SK-N-SH (cell line): ENCODE measurements around the gene MEGF8. TPM values are rescaled to one million over a fixed set of nuclear protein-coding genes. Genes with fewer than 3 reads are reported as not detected.

ENCODE experiments used
- CTCF ChIA-PET: fragments of 300-600, 350-600 bp; formaldehyde crosslinking; extraction: SDS; loops from one replicate; lab custom pipeline; 2021; lab: Yijun Ruan, JAX
- POLR2A ChIA-PET: fragments of 350-600 bp; sonication (Branson Sonifier 250); formaldehyde crosslinking; extraction: SDS; loops from one replicate; lab custom pipeline; 2020; ENCODE audit warnings: antibody characterized with exemption, inconsistent platforms; lab: Yijun Ruan, JAX
- DNase-seq: peaks from one replicate; pipeline ENCODE4 v3.0.0; 2012
- H2AFZ ChIP-seq: fragments of 200-600 bp; sonication (generic); 2 replicates; pipeline ENCODE4 v1.8.1; 2016; ENCODE audit warnings: antibody characterized with exemption, mild to moderate bottlenecking, low read depth
- H3F3A ChIP-seq: fragments of 200-600 bp; sonication (generic); replicated peaks from 2 replicates; pipeline ENCODE3; 2016; ENCODE audit warnings: antibody characterized with exemption, mild to moderate bottlenecking; ENCODE audit not compliant: insufficient read depth
- H3K27ac ChIP-seq, 2 experiments: fragments of 200-500 bp in 1 of 2; fragments of 200-600 bp in 1 of 2; sonication (Bioruptor generic) in 1 of 2; sonication (generic), shearing (Covaris generic) in 1 of 2; 2 replicates each; pipeline versions ENCODE4 v1.5.1 to v1.6.1; 2014 to 2016; ENCODE audit warnings: low read depth in 2 of 2, inconsistent platforms in 1 of 2, low read length in 1 of 2, mild to moderate bottlenecking in 1 of 2, mixed read lengths in 1 of 2
- H3K27me3 ChIP-seq: fragments of 200-600 bp; sonication (generic), shearing (Covaris generic); 2 replicates; pipeline ENCODE4 v1.6.1; 2016; ENCODE audit warnings: mixed run types; ENCODE audit not compliant: insufficient read depth
- H3K36me3 ChIP-seq, 2 experiments: fragments of 200-500 bp in 1 of 2; fragments of 200-600 bp in 1 of 2; sonication (Bioruptor generic) in 1 of 2; sonication (generic) in 1 of 2; replicated peaks in 1 of 2; 2 replicates each; pipeline versions ENCODE3 to v1.5.1; 2014 to 2016; ENCODE audit warnings: low read length in 1 of 2, mild to moderate bottlenecking in 1 of 2; ENCODE audit not compliant: insufficient read depth in 2 of 2, control insufficient read depth in 1 of 2
- H3K4me1 ChIP-seq, 2 experiments: fragments of 200-500 bp in 1 of 2; fragments of 200-600 bp in 1 of 2; sonication (Bioruptor generic) in 1 of 2; sonication (generic), shearing (Covaris generic) in 1 of 2; 2 replicates each; pipeline versions ENCODE4 v1.5.1 to v1.6.1; 2014 to 2016; ENCODE audit warnings: low read depth in 1 of 2, low read length in 1 of 2, mixed run types in 1 of 2; ENCODE audit not compliant: insufficient read depth in 2 of 2, control insufficient read depth in 1 of 2
- H3K4me2 ChIP-seq: fragments of 200-600 bp; sonication (generic), shearing (Covaris generic); 2 replicates; pipeline ENCODE4 v1.6.1; 2017; ENCODE audit warnings: mixed run types
- H3K4me3 ChIP-seq, 2 experiments: fragments of 200-500 bp in 1 of 2; fragments of 200-600 bp in 1 of 2; sonication (Bioruptor generic) in 1 of 2; sonication (generic), shearing (Covaris generic) in 1 of 2; 2 replicates each; pipeline versions ENCODE4 v1.5.1 to v1.8.1; 2014 to 2016; ENCODE audit warnings: low read depth in 2 of 2, inconsistent platforms in 1 of 2, low read length in 1 of 2, mild to moderate bottlenecking in 1 of 2, mixed read lengths in 1 of 2, moderate library complexity in 1 of 2
- H3K79me2 ChIP-seq: fragments of 200-600 bp; sonication (generic); 2 replicates; pipeline ENCODE4 v1.8.1; 2017; ENCODE audit warnings: mild to moderate bottlenecking; ENCODE audit not compliant: insufficient read depth
- H3K9ac ChIP-seq: fragments of 200-600 bp; sonication (generic); 2 replicates; pipeline ENCODE4 v1.6.1; 2017; ENCODE audit warnings: mixed run types
- H3K9me2 ChIP-seq: fragments of 200-600 bp; sonication (generic); 2 replicates; pipeline ENCODE4 v1.6.1; 2017; ENCODE audit warnings: mixed run types
- H3K9me3 ChIP-seq: fragments of 200-600 bp; sonication (generic); 2 replicates; pipeline ENCODE4 v1.6.1; 2017; ENCODE audit warnings: mixed run types, mild to moderate bottlenecking, moderate library complexity
- H4K20me1 ChIP-seq: fragments of 200-600 bp; sonication (generic); 2 replicates; pipeline ENCODE4 v1.6.1; 2017; ENCODE audit warnings: mild to moderate bottlenecking, mixed run types; ENCODE audit not compliant: insufficient read depth
- ELF1 ChIP-seq: IDR thresholded peaks from 2 replicates; pipeline ENCODE4 v1.4.0; 2012
- EP300 ChIP-seq, 2 experiments: IDR thresholded peaks; 2 replicates each; pipeline versions ENCODE4 v1.4.0 to v1.6.1; 2012; ENCODE audit warnings: borderline replicate concordance in 1 of 2, low read depth in 1 of 2, low read length in 1 of 2
- FOXJ3 ChIP-seq: sonication (generic); formaldehyde crosslinking; IDR thresholded peaks from 2 replicates; pipeline ENCODE4 v1.5.1; 2020; ENCODE audit warnings: mild to moderate bottlenecking, missing genetic modification reagents
- FOXM1 ChIP-seq: IDR thresholded peaks from 2 replicates; pipeline ENCODE4 v1.4.0; 2012; ENCODE audit warnings: low read depth, mild to moderate bottlenecking
- JUND ChIP-seq: IDR thresholded peaks from 2 replicates; pipeline ENCODE4 v1.4.0; 2012
- MEF2A ChIP-seq: IDR thresholded peaks from 2 replicates; pipeline ENCODE4 v1.4.0; 2012; ENCODE audit warnings: low read depth, borderline replicate concordance
- RCOR1 ChIP-seq: fragments of 150-350 bp; IDR thresholded peaks from 2 replicates; pipeline ENCODE4 v1.6.1; 2017; ENCODE audit warnings: antibody characterized with exemption, low read length
- SIN3A ChIP-seq: IDR thresholded peaks from 2 replicates; pipeline ENCODE4 v1.6.1; 2012; ENCODE audit warnings: low read depth, mild to moderate bottlenecking, low read length, moderate library complexity, borderline replicate concordance
- SMC3 ChIP-seq: IDR thresholded peaks from 2 replicates; pipeline ENCODE4 v1.6.1; 2012; ENCODE audit warnings: low read depth, low read length, improper control_type of control experiment
- YY1 ChIP-seq: IDR thresholded peaks from 2 replicates; pipeline ENCODE4 v1.4.0; 2012; ENCODE audit warnings: low read depth, mild to moderate bottlenecking
- WGBS: methylation state at CpG from one replicate; pipeline ENCODE4 v1.1.6; 2017; ENCODE audit warnings: low lambda C conversion rate; 5-methylcytosine and 5-hydroxymethylcytosine counted together
- polyA plus RNA-seq, 3 experiments: library from polyadenylated mRNA; depleted of rRNA; stranded (reverse); fragments of >200 nt; gene quantifications; 2 replicates each; pipeline ENCODE4 v1.2.3, GENCODE V29; 2012
- TF ChIP-seq, protein P1 (sequence below): IDR thresholded peaks from 2 replicates; pipeline ENCODE4 v1.4.0; 2012; ENCODE audit warnings: low read depth, borderline replicate concordance
- TF ChIP-seq, protein P2 (sequence below): IDR thresholded peaks from 2 replicates; pipeline ENCODE4 v1.6.1; 2012; ENCODE audit warnings: mild to moderate bottlenecking, low read depth, low read length, moderate library complexity
- TF ChIP-seq, protein P3 (sequence below): IDR thresholded peaks from 2 replicates; pipeline ENCODE4; 2012
- TF ChIP-seq, protein P4 (sequence below): IDR thresholded peaks from 2 replicates; pipeline ENCODE4 v1.4.0; 2012; ENCODE audit warnings: low read depth, borderline replicate concordance
- TF ChIP-seq, protein P5 (sequence below): fragments of 150-350 bp; IDR thresholded peaks from 2 replicates; pipeline ENCODE4 v1.6.1; 2016; ENCODE audit warnings: mild to moderate bottlenecking, low read depth, low read length
- TF ChIP-seq, protein P6 (sequence below): fragments of 150-350 bp; IDR thresholded peaks from 2 replicates; pipeline ENCODE4 v1.6.1; 2017; ENCODE audit warnings: antibody characterized with exemption, low read length, low read depth, borderline replicate concordance

The MEGF8 gene
- polyA plus RNA-seq, 1 of the 3 experiments (the other 2 are of a cell fraction), result 19.1 TPM

DNA sequence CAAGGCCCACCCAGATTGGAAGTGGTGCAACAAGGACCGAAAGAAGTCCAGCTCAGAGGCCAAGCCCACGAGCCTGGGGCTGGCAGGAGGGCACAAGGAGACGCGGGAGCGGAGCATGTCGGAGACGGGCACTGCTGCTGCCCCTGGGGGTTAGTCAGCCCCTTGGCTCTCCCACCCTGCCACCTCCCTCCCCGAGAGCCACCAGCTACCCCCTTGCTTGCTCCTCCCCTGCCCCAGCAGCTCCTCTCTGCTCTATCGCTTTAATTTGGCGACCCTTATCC lies 37.7 kb upstream of the MEGF8 start:
- H3K4me3 ChIP-seq, result no peak overlapping the region
- H3K9ac ChIP-seq, result no peak overlapping the region
- no peak overlapping the region for H2AFZ ChIP-seq
- peaks cover 30 to 61% of the 10 kb centered on the region in 2 experiments for H3K36me3 ChIP-seq
- no peaks in the 10 kb centered on the region for H3K9me3 ChIP-seq
- no peak overlapping the region for H3K4me2 ChIP-seq
- H3K79me2 ChIP-seq, result peaks cover 44% of the 10 kb centered on the region
- H3K9me2 ChIP-seq, result no peaks in the 10 kb centered on the region
- WGBS, result 94% methylated on average over 10 of the region's 10 CpGs
- ChIA-PET POLR2A (interaction anchor here (1.5 kb wide), 1 partner anchor 41 kb away, joined by 4 read pairs; no protein-coding TSS in a partner anchor), CTCF (interaction anchor here (0.9 to 2.7 kb wide), 5 partner anchors 8 to 43 kb away, joined by 3 to 11 read pairs (median 4); partner anchors contain the start of genes PAFAH1B3 and PRR19)
- H3K4me1 ChIP-seq, result peaks cover 18 to 31% of the 10 kb centered on the region in 2 experiments
- no peak overlapping the region for H3K27ac ChIP-seq
- no peak for DNase-seq
- H3F3A ChIP-seq, result peaks cover 6% of the 10 kb centered on the region
- H3K27me3 ChIP-seq, result no peaks in the 10 kb centered on the region
- H4K20me1 ChIP-seq, result peaks cover 24% of the 10 kb centered on the region
- no peak for TF ChIP-seq YY1
- no peak for TF ChIP-seq SIN3A
- TF ChIP-seq SMC3, result no peak
- TF ChIP-seq, protein P1, sequence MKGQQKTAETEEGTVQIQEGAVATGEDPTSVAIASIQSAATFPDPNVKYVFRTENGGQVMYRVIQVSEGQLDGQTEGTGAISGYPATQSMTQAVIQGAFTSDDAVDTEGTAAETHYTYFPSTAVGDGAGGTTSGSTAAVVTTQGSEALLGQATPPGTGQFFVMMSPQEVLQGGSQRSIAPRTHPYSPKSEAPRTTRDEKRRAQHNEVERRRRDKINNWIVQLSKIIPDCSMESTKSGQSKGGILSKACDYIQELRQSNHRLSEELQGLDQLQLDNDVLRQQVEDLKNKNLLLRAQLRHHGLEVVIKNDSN, result no peak
- no peak for TF ChIP-seq ELF1
- TF ChIP-seq JUND, result no peak
- TF ChIP-seq, protein P2, sequence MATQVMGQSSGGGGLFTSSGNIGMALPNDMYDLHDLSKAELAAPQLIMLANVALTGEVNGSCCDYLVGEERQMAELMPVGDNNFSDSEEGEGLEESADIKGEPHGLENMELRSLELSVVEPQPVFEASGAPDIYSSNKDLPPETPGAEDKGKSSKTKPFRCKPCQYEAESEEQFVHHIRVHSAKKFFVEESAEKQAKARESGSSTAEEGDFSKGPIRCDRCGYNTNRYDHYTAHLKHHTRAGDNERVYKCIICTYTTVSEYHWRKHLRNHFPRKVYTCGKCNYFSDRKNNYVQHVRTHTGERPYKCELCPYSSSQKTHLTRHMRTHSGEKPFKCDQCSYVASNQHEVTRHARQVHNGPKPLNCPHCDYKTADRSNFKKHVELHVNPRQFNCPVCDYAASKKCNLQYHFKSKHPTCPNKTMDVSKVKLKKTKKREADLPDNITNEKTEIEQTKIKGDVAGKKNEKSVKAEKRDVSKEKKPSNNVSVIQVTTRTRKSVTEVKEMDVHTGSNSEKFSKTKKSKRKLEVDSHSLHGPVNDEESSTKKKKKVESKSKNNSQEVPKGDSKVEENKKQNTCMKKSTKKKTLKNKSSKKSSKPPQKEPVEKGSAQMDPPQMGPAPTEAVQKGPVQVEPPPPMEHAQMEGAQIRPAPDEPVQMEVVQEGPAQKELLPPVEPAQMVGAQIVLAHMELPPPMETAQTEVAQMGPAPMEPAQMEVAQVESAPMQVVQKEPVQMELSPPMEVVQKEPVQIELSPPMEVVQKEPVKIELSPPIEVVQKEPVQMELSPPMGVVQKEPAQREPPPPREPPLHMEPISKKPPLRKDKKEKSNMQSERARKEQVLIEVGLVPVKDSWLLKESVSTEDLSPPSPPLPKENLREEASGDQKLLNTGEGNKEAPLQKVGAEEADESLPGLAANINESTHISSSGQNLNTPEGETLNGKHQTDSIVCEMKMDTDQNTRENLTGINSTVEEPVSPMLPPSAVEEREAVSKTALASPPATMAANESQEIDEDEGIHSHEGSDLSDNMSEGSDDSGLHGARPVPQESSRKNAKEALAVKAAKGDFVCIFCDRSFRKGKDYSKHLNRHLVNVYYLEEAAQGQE, result no peak

DNA sequence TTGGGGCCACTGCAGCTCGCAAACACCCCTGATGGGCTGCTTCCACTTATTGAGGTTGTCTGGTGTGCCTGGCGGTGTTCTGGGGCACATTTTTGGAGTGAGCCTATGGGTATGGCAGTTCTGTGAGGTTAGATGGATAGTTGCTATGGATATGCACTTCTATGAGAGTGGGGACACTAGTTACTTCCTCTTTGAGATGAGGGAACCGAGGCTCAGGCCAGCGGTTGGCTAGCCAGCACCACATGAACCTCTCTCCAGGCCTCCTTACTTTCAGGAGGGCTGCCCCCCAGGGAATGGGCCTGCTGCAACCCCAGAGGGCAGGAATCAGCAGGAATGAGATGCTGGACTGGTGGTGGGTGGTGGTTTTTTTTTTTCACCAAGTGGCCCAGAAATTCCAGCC lies 37.0 kb upstream of the MEGF8 start:
- H2AFZ ChIP-seq, result no peak overlapping the region
- TF ChIP-seq RCOR1 (no peak), MEF2A (no peak), EP300 (IDR thresholded peaks at IDR 0.05; ENCODE audit: borderline replicate concordance in 1 of 2, low read depth in 1 of 2, low read length in 1 of 2) (no peak), FOXJ3 (CRISPR knock-in tag) (no peak), FOXM1 (no peak)
- TF ChIP-seq, protein P3, sequence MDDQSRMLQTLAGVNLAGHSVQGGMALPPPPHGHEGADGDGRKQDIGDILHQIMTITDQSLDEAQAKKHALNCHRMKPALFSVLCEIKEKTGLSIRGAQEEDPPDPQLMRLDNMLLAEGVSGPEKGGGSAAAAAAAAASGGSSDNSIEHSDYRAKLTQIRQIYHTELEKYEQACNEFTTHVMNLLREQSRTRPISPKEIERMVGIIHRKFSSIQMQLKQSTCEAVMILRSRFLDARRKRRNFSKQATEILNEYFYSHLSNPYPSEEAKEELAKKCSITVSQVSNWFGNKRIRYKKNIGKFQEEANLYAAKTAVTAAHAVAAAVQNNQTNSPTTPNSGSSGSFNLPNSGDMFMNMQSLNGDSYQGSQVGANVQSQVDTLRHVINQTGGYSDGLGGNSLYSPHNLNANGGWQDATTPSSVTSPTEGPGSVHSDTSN, result no peak
- TF ChIP-seq, protein P4, sequence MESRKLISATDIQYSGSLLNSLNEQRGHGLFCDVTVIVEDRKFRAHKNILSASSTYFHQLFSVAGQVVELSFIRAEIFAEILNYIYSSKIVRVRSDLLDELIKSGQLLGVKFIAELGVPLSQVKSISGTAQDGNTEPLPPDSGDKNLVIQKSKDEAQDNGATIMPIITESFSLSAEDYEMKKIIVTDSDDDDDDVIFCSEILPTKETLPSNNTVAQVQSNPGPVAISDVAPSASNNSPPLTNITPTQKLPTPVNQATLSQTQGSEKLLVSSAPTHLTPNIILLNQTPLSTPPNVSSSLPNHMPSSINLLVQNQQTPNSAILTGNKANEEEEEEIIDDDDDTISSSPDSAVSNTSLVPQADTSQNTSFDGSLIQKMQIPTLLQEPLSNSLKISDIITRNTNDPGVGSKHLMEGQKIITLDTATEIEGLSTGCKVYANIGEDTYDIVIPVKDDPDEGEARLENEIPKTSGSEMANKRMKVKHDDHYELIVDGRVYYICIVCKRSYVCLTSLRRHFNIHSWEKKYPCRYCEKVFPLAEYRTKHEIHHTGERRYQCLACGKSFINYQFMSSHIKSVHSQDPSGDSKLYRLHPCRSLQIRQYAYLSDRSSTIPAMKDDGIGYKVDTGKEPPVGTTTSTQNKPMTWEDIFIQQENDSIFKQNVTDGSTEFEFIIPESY, result no peak
- TF ChIP-seq, protein P5, sequence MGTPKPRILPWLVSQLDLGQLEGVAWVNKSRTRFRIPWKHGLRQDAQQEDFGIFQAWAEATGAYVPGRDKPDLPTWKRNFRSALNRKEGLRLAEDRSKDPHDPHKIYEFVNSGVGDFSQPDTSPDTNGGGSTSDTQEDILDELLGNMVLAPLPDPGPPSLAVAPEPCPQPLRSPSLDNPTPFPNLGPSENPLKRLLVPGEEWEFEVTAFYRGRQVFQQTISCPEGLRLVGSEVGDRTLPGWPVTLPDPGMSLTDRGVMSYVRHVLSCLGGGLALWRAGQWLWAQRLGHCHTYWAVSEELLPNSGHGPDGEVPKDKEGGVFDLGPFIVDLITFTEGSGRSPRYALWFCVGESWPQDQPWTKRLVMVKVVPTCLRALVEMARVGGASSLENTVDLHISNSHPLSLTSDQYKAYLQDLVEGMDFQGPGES, result no peak
- TF ChIP-seq, protein P6, sequence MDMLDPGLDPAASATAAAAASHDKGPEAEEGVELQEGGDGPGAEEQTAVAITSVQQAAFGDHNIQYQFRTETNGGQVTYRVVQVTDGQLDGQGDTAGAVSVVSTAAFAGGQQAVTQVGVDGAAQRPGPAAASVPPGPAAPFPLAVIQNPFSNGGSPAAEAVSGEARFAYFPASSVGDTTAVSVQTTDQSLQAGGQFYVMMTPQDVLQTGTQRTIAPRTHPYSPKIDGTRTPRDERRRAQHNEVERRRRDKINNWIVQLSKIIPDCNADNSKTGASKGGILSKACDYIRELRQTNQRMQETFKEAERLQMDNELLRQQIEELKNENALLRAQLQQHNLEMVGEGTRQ, result no peak

More for the DNA sequence above, 37.0 kb upstream of the MEGF8 start:
- H3K4me2 ChIP-seq, result no peak overlapping the region
- H3K27ac ChIP-seq, result no peak overlapping the region; a peak in 1 of 4 replicates
- DNase-seq, result no peak
- H3K4me1 ChIP-seq, result peaks cover 12 to 25% of the 10 kb centered on the region in 2 experiments
- H3K9me2 ChIP-seq, result no peaks in the 10 kb centered on the region
- H3K36me3 ChIP-seq, result peaks cover 30 to 67% of the 10 kb centered on the region in 2 experiments
- no peak overlapping the region for H3K9ac ChIP-seq
- no peaks in the 10 kb centered on the region for H3K27me3 ChIP-seq
- H3K79me2 ChIP-seq, result peaks cover 38% of the 10 kb centered on the region
- no peak overlapping the region for H3K4me3 ChIP-seq
- ChIA-PET POLR2A (interaction anchor here (1.5 kb wide), 1 partner anchor 42 kb away, joined by 4 read pairs; no protein-coding TSS in a partner anchor), CTCF (interaction anchor here (0.6 to 9.5 kb wide), 6 partner anchors 8 to 42 kb away, joined by 3 to 60 read pairs (median 7); partner anchors contain the start of genes PAFAH1B3 and PRR19)
- whole genome bisulfite sequencing, result 100% methylated on average over 2 of the region's 4 CpGs
- H4K20me1 ChIP-seq, result peaks cover 24% of the 10 kb centered on the region
- H3F3A ChIP-seq, result peaks cover under 1% of the 10 kb centered on the region
- H3K9me3 ChIP-seq, result no peaks in the 10 kb centered on the region
